Keratinocyte (primary cell): Measurements from ENCODE around the gene SRP54.

Experiments used
- EZH2 ChIP-seq: IDR thresholded peaks from one replicate; pipeline ENCODE4 v1.6.1; 2012; ENCODE audit warnings: inconsistent platforms, mild to moderate bottlenecking, low read length, moderate library complexity
- TF ChIP-seq, protein P1 (sequence below), 3 experiments: IDR thresholded peaks in 1 of 3; conservative IDR thresholded peaks in 1 of 3; optimal IDR thresholded peaks in 1 of 3; 2 replicates in 2 of 3; 3 replicates in 1 of 3; pipeline versions ENCODE3 to v1.5.1; 2011; ENCODE audit warnings: low read length in 3 of 3, mild to moderate bottlenecking in 3 of 3, moderate library complexity in 2 of 3, control low read depth in 1 of 3, inconsistent platforms in 1 of 3; ENCODE audit not compliant: insufficient read depth in 2 of 3; ENCODE audit errors: extremely low read depth in 1 of 3

DNA sequence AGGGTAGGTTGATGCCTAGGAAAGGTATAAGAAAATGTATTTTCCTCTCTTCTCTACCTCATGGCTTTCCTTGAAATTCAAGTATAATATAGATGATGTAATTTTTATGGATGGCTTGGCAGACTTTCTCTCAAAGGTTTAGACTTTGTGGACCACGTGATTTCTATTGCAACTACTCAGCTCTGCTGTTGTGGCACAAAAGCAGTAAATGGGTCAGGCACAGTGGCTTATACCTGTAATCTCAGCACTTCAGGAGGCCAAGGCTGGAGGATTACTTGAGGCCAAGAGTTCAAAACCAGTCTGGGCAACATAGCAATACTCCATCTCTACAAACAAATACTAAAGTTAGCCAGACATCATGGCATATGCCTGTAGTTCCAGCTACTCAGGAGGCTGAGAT, 22.0 kb downstream of the SRP54 start:
- TF ChIP-seq, protein P1, sequence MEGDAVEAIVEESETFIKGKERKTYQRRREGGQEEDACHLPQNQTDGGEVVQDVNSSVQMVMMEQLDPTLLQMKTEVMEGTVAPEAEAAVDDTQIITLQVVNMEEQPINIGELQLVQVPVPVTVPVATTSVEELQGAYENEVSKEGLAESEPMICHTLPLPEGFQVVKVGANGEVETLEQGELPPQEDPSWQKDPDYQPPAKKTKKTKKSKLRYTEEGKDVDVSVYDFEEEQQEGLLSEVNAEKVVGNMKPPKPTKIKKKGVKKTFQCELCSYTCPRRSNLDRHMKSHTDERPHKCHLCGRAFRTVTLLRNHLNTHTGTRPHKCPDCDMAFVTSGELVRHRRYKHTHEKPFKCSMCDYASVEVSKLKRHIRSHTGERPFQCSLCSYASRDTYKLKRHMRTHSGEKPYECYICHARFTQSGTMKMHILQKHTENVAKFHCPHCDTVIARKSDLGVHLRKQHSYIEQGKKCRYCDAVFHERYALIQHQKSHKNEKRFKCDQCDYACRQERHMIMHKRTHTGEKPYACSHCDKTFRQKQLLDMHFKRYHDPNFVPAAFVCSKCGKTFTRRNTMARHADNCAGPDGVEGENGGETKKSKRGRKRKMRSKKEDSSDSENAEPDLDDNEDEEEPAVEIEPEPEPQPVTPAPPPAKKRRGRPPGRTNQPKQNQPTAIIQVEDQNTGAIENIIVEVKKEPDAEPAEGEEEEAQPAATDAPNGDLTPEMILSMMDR (optimal IDR thresholded peaks at IDR 0.05 in 1 of 3, IDR thresholded peaks at IDR 0.05 in 1 of 3, conservative IDR thresholded peaks at IDR 0.05 in 1 of 3; ENCODE audit: extremely low read depth in 1 of 3, insufficient read depth in 2 of 3, low read length in 3 of 3): no peak
- no peak for TF ChIP-seq EZH2
